SK-N-SH (cell line): ENCODE results near the gene STT3A. TPM values are rescaled to one million over a fixed set of nuclear protein-coding genes. Genes with fewer than 3 reads are reported as not detected.

Experiments
- CTCF ChIA-PET: fragments of 300-600, 350-600 bp; formaldehyde crosslinking; extraction: SDS; loops from one replicate; lab custom pipeline; 2021; lab: Yijun Ruan, JAX
- POLR2A ChIA-PET: fragments of 350-600 bp; sonication (Branson Sonifier 250); formaldehyde crosslinking; extraction: SDS; loops from one replicate; lab custom pipeline; 2020; ENCODE audit warnings: antibody characterized with exemption, inconsistent platforms; lab: Yijun Ruan, JAX
- DNase-seq: peaks from one replicate; pipeline ENCODE4 v3.0.0; 2012
- H2AFZ ChIP-seq: fragments of 200-600 bp; sonication (generic); 2 replicates; pipeline ENCODE4 v1.8.1; 2016; ENCODE audit warnings: antibody characterized with exemption, mild to moderate bottlenecking, low read depth
- H3F3A ChIP-seq: fragments of 200-600 bp; sonication (generic); replicated peaks from 2 replicates; pipeline ENCODE3; 2016; ENCODE audit warnings: antibody characterized with exemption, mild to moderate bottlenecking; ENCODE audit not compliant: insufficient read depth
- H3K27ac ChIP-seq, 2 experiments: fragments of 200-500 bp in 1 of 2; fragments of 200-600 bp in 1 of 2; sonication (Bioruptor generic) in 1 of 2; sonication (generic), shearing (Covaris generic) in 1 of 2; 2 replicates each; pipeline versions ENCODE4 v1.5.1 to v1.6.1; 2014 to 2016; ENCODE audit warnings: low read depth in 2 of 2, inconsistent platforms in 1 of 2, low read length in 1 of 2, mild to moderate bottlenecking in 1 of 2, mixed read lengths in 1 of 2
- H3K27me3 ChIP-seq: fragments of 200-600 bp; sonication (generic), shearing (Covaris generic); 2 replicates; pipeline ENCODE4 v1.6.1; 2016; ENCODE audit warnings: mixed run types; ENCODE audit not compliant: insufficient read depth
- H3K36me3 ChIP-seq, 2 experiments: fragments of 200-500 bp in 1 of 2; fragments of 200-600 bp in 1 of 2; sonication (Bioruptor generic) in 1 of 2; sonication (generic) in 1 of 2; replicated peaks in 1 of 2; 2 replicates each; pipeline versions ENCODE3 to v1.5.1; 2014 to 2016; ENCODE audit warnings: low read length in 1 of 2, mild to moderate bottlenecking in 1 of 2; ENCODE audit not compliant: insufficient read depth in 2 of 2, control insufficient read depth in 1 of 2
- H3K4me1 ChIP-seq, 2 experiments: fragments of 200-500 bp in 1 of 2; fragments of 200-600 bp in 1 of 2; sonication (Bioruptor generic) in 1 of 2; sonication (generic), shearing (Covaris generic) in 1 of 2; 2 replicates each; pipeline versions ENCODE4 v1.5.1 to v1.6.1; 2014 to 2016; ENCODE audit warnings: low read depth in 1 of 2, low read length in 1 of 2, mixed run types in 1 of 2; ENCODE audit not compliant: insufficient read depth in 2 of 2, control insufficient read depth in 1 of 2
- H3K4me2 ChIP-seq: fragments of 200-600 bp; sonication (generic), shearing (Covaris generic); 2 replicates; pipeline ENCODE4 v1.6.1; 2017; ENCODE audit warnings: mixed run types
- H3K4me3 ChIP-seq, 2 experiments: fragments of 200-500 bp in 1 of 2; fragments of 200-600 bp in 1 of 2; sonication (Bioruptor generic) in 1 of 2; sonication (generic), shearing (Covaris generic) in 1 of 2; 2 replicates each; pipeline versions ENCODE4 v1.5.1 to v1.8.1; 2014 to 2016; ENCODE audit warnings: low read depth in 2 of 2, inconsistent platforms in 1 of 2, low read length in 1 of 2, mild to moderate bottlenecking in 1 of 2, mixed read lengths in 1 of 2, moderate library complexity in 1 of 2
- H3K79me2 ChIP-seq: fragments of 200-600 bp; sonication (generic); 2 replicates; pipeline ENCODE4 v1.8.1; 2017; ENCODE audit warnings: mild to moderate bottlenecking; ENCODE audit not compliant: insufficient read depth
- H3K9ac ChIP-seq: fragments of 200-600 bp; sonication (generic); 2 replicates; pipeline ENCODE4 v1.6.1; 2017; ENCODE audit warnings: mixed run types
- H3K9me2 ChIP-seq: fragments of 200-600 bp; sonication (generic); 2 replicates; pipeline ENCODE4 v1.6.1; 2017; ENCODE audit warnings: mixed run types
- H3K9me3 ChIP-seq: fragments of 200-600 bp; sonication (generic); 2 replicates; pipeline ENCODE4 v1.6.1; 2017; ENCODE audit warnings: mixed run types, mild to moderate bottlenecking, moderate library complexity
- H4K20me1 ChIP-seq: fragments of 200-600 bp; sonication (generic); 2 replicates; pipeline ENCODE4 v1.6.1; 2017; ENCODE audit warnings: mild to moderate bottlenecking, mixed run types; ENCODE audit not compliant: insufficient read depth
- ELF1 ChIP-seq: IDR thresholded peaks from 2 replicates; pipeline ENCODE4 v1.4.0; 2012
- GABPA ChIP-seq: IDR thresholded peaks from 2 replicates; pipeline ENCODE4 v1.4.0; 2012; ENCODE audit warnings: low read depth, mild to moderate bottlenecking
- IRF3 ChIP-seq: fragments of 150-350 bp; IDR thresholded peaks from 2 replicates; pipeline ENCODE4 v1.6.1; 2016; ENCODE audit warnings: mild to moderate bottlenecking, low read depth, low read length
- MXI1 ChIP-seq: IDR thresholded peaks from 2 replicates; pipeline ENCODE4 v1.6.1; 2012; ENCODE audit warnings: mild to moderate bottlenecking, low read depth, low read length, improper control_type of control experiment
- NFIC ChIP-seq: IDR thresholded peaks from 2 replicates; pipeline ENCODE4 v1.4.0; 2012; ENCODE audit warnings: borderline replicate concordance
- SIN3A ChIP-seq: IDR thresholded peaks from 2 replicates; pipeline ENCODE4 v1.6.1; 2012; ENCODE audit warnings: low read depth, mild to moderate bottlenecking, low read length, moderate library complexity, borderline replicate concordance
- TCF12 ChIP-seq: IDR thresholded peaks from 2 replicates; pipeline ENCODE4 v1.4.0; 2012
- TEAD4 ChIP-seq: IDR thresholded peaks from 2 replicates; pipeline ENCODE4 v1.4.0; 2012; ENCODE audit warnings: mild to moderate bottlenecking, borderline replicate concordance; ENCODE audit not compliant: insufficient read depth
- ZBTB33 ChIP-seq: IDR thresholded peaks from 2 replicates; pipeline ENCODE4 v1.4.0; 2012; ENCODE audit warnings: low read depth, borderline replicate concordance
- WGBS: methylation state at CpG from one replicate; pipeline ENCODE4 v1.1.6; 2017; ENCODE audit warnings: low lambda C conversion rate; 5-methylcytosine and 5-hydroxymethylcytosine counted together
- polyA plus RNA-seq, 3 experiments: library from polyadenylated mRNA; depleted of rRNA; stranded (reverse); fragments of >200 nt; gene quantifications; 2 replicates each; pipeline ENCODE4 v1.2.3, GENCODE V29; 2012

The STT3A gene
- polyA plus RNA-seq, 1 of the 3 experiments (the other 2 are of a cell fraction) = 101 TPM

- Histone ChIP-seq H3K27me3 (no peaks in the 10 kb centered on the region), H3K27ac (no peak overlapping the region), H3K9me3 (no peaks in the 10 kb centered on the region), H2AFZ (no peak overlapping the region), H3K9me2 (no peaks in the 10 kb centered on the region), H3K4me2 (no peak overlapping the region), H3K4me1 (no peaks in the 10 kb centered on the region), H3F3A (peaks cover 8% of the 10 kb centered on the region), H3K79me2 (no peaks in the 10 kb centered on the region; the same call in 1 of the 2 replicates), H4K20me1 (no peaks in the 10 kb centered on the region), H3K36me3 (peaks cover 61 to 64% of the 10 kb centered on the region in 2 experiments), H3K4me3 (no peak overlapping the region), H3K9ac (no peak overlapping the region)
- WGBS = 91% methylated on average over 3 of the region's 3 CpGs
- ChIA-PET POLR2A (no interaction called here), CTCF (no interaction called here)
- DNase-seq = no peak
- TF ChIP-seq TCF12 (no peak), GABPA (no peak), SIN3A (no peak), TEAD4 (no peak), ZBTB33 (no peak), MXI1 (no peak), IRF3 (no peak)
These were observed 45.2 kb downstream of the STT3A start for GRCh38 chr11:125637840-125638239.

- Histone ChIP-seq H3K36me3 (peaks cover 58 to 59% of the 10 kb centered on the region in 2 experiments), H3K79me2 (no peaks in the 10 kb centered on the region; the same call in 1 of the 2 replicates), H3K4me1 (no peaks in the 10 kb centered on the region), H3K4me3 (no peak overlapping the region), H2AFZ (no peak overlapping the region), H3K9ac (no peak overlapping the region), H3K27me3 (no peaks in the 10 kb centered on the region), H3K27ac (no peak overlapping the region), H3K4me2 (no peak overlapping the region), H3F3A (peaks cover 8% of the 10 kb centered on the region), H3K9me3 (no peaks in the 10 kb centered on the region), H4K20me1 (no peaks in the 10 kb centered on the region), H3K9me2 (no peaks in the 10 kb centered on the region)
- WGBS = 92% methylated on average over 1 of the region's 1 CpG
- ChIA-PET POLR2A (no interaction called here), CTCF (no interaction called here)
- DNase-seq = no peak
- TF ChIP-seq ELF1 = no peak
- TF ChIP-seq NFIC = no peak
- no peak for TF ChIP-seq ZBTB33
These were observed 45.7 kb downstream of the STT3A start for GRCh38 chr11:125638315-125638714.
